ENCODE measurements around the gene DMRTA2. TPM values are rescaled to one million over a fixed set of nuclear protein-coding genes. Genes with fewer than 3 reads are reported as not detected.
A peak's percentile ranks its signal among the peaks of the same experiment; 100 is the strongest.

Gene DMRTA2
- total RNA-seq: under 1 TPM in 1 of 5 donors, not detected in 4; 0.18 TPM
- 1 to 10 TPM in 1 of 3 donors, not detected in 2; 1.6 TPM for polyA plus RNA-seq
- long read RNA-seq, donor 1: 0 reads
- long read RNA-seq, donor 2: 0 reads
- long read RNA-seq, donor 3: 0 reads
- long read RNA-seq, donor 4: 0 reads
- long read RNA-seq, donor 5: 0 reads
- long read RNA-seq, donor 6: 0 reads
- long read RNA-seq, donor 7: 0 reads
- long read RNA-seq, donor 8: 0 reads
- long read RNA-seq, donor 9: 0 reads
- long read RNA-seq, donor 10: 0 reads

GRCh38 chr1:50422946-50423669 lies at the start of gene DMRTA2:
Gene DMRTA2, minus strand, starts transcription at chr1:50423443. Its CDS starts 1,907 bp downstream, at chr1:50421536.
- DNase-seq: peak in 1 of 2 donors; percentile 48
- Histone ChIP-seq H3K27ac (no peak within 1 kb of the TSS), H3K4me3 (peak within 1 kb of the TSS; percentile 18 to 44 (median 38)), H3K9me3 (peaks cover 0 to 13% (median 0%) of the 10 kb centered on the region in 4 donors), H3K4me1 (peaks cover 65 to 97% (median 83%) of the 10 kb centered on the region in 4 donors), H3K36me3 (no peaks in the 10 kb centered on the region), H3K27me3 (peaks cover 82 to 100% (median 100%) of the 10 kb centered on the region in 3 donors)
- 4 to 9% (median 5%) methylated on average over 48 to 61 of the region's 61 CpGs for WGBS, 5 donors
- no peak for TF ChIP-seq EP300 (IDR thresholded peaks at IDR 0.05)
- no peak for TF ChIP-seq CTCF (IDR thresholded peaks at IDR 0.05)
- no peak for TF ChIP-seq POLR2A (IDR thresholded peaks at IDR 0.05)
- TF ChIP-seq POLR2AphosphoS5 (IDR thresholded peaks at IDR 0.05): no peak
- intact Hi-C loops (cut with DNase I; ENCODE audit: low total_unique reads): no loop called here

- intact Hi-C loops (cut with DNase I; ENCODE audit: low total_unique reads): no loop called here
- DNase-seq: no peak
- no peak overlapping the region for H3K4me3 ChIP-seq
- TF ChIP-seq CTCF (IDR thresholded peaks at IDR 0.05) (no peak), POLR2A (IDR thresholded peaks at IDR 0.05) (no peak), POLR2AphosphoS5 (IDR thresholded peaks at IDR 0.05) (no peak), EP300 (IDR thresholded peaks at IDR 0.05) (no peak)
- no peak overlapping the region for H3K27ac ChIP-seq
- WGBS, 5 donors: 90 to 96% (median 95%) methylated on average over 3 of the region's 3 CpGs
- no peaks in the 10 kb centered on the region for H3K4me1 ChIP-seq
- no peaks in the 10 kb centered on the region for H3K9me3 ChIP-seq
- no peaks in the 10 kb centered on the region for H3K27me3 ChIP-seq
- H3K36me3 ChIP-seq: peaks cover 0 to 52% (median 35%) of the 10 kb centered on the region in 4 donors
These were observed 48.7 kb upstream of the DMRTA2 start for GRCh38 chr1:50471967-50472366.

GRCh38 chr1:50462964-50463363 lies 39.7 kb upstream of the DMRTA2 start:
- no peak for DNase-seq
- Histone ChIP-seq H3K9me3 (no peaks in the 10 kb centered on the region), H3K27ac (no peak overlapping the region), H3K4me1 (no peaks in the 10 kb centered on the region), H3K4me3 (no peak overlapping the region), H3K27me3 (no peaks in the 10 kb centered on the region), H3K36me3 (peaks cover 0 to 34% (median 23%) of the 10 kb centered on the region in 4 donors)
- WGBS, 5 donors: 92 to 96% (median 95%) methylated on average over 2 of the region's 2 CpGs
- no peak for TF ChIP-seq POLR2AphosphoS5 (IDR thresholded peaks at IDR 0.05)
- TF ChIP-seq CTCF (IDR thresholded peaks at IDR 0.05): no peak
- TF ChIP-seq EP300 (IDR thresholded peaks at IDR 0.05): no peak
- no peak for TF ChIP-seq POLR2A (IDR thresholded peaks at IDR 0.05)
- intact Hi-C loops (cut with DNase I; ENCODE audit: low total_unique reads): no loop called here

- Histone ChIP-seq H3K9me3 (no peaks in the 10 kb centered on the region), H3K27ac (no peak overlapping the region), H3K4me1 (no peaks in the 10 kb centered on the region), H3K4me3 (no peak overlapping the region), H3K27me3 (no peaks in the 10 kb centered on the region), H3K36me3 (peaks cover 0 to 23% (median 16%) of the 10 kb centered on the region in 4 donors)
- WGBS, 5 donors: 88 to 95% (median 91%) methylated on average over 5 of the region's 5 CpGs
- DNase-seq: no peak
- TF ChIP-seq EP300 (IDR thresholded peaks at IDR 0.05) (no peak), POLR2A (IDR thresholded peaks at IDR 0.05) (no peak), CTCF (IDR thresholded peaks at IDR 0.05) (no peak), POLR2AphosphoS5 (IDR thresholded peaks at IDR 0.05) (no peak)
- intact Hi-C loops (cut with DNase I; ENCODE audit: low total_unique reads): no loop called here
These were observed 35.3 kb upstream of the DMRTA2 start for GRCh38 chr1:50458507-50458906.
